ENCODE measurements around the gene CNTNAP2. TPM values are rescaled to one million over a fixed set of nuclear protein-coding genes. Genes with fewer than 3 reads are reported as not detected.

CNTNAP2 gene
- total and polyA plus RNA-seq, 11 donors, result 0.01 to 2.6 (median 0.31) TPM; not detected in 3

DNA sequence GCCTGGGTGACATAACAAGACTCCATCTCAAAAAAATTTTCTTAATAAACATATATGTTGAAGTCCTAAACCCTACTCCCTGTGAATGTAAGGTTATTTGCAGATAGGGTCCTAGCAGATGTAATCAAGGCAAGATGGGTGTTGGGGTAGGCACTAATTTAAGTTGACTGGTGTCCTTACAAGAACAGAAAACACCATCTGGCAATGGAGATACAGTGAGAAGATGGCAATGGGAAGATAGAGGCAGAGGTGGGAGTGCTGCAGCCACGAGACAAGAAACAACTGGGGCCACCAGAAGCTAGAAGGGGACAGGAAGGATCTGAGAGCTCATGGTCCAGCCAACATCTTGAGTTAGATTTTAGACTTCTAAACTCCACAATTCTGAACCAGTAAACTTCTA lies 606.4 kb downstream of the CNTNAP2 start:
- WGBS, 4 donors, result 40 to 62% (median 46%) methylated on average over 1 of the region's 1 CpG
- no peak for DNase-seq
- Histone ChIP-seq H3K9me3 (no peaks in the 10 kb centered on the region), H3K4me3 (no peak overlapping the region), H3K4me1 (no peaks in the 10 kb centered on the region), H3K27ac (no peak overlapping the region), H3K36me3 (no peaks in the 10 kb centered on the region), H3K27me3 (no peaks in the 10 kb centered on the region)
- ATAC-seq, result no peak
- TF ChIP-seq, protein P1, sequence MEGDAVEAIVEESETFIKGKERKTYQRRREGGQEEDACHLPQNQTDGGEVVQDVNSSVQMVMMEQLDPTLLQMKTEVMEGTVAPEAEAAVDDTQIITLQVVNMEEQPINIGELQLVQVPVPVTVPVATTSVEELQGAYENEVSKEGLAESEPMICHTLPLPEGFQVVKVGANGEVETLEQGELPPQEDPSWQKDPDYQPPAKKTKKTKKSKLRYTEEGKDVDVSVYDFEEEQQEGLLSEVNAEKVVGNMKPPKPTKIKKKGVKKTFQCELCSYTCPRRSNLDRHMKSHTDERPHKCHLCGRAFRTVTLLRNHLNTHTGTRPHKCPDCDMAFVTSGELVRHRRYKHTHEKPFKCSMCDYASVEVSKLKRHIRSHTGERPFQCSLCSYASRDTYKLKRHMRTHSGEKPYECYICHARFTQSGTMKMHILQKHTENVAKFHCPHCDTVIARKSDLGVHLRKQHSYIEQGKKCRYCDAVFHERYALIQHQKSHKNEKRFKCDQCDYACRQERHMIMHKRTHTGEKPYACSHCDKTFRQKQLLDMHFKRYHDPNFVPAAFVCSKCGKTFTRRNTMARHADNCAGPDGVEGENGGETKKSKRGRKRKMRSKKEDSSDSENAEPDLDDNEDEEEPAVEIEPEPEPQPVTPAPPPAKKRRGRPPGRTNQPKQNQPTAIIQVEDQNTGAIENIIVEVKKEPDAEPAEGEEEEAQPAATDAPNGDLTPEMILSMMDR (IDR thresholded peaks at IDR 0.05), result no peak
- no peak for TF ChIP-seq POLR2A (IDR thresholded peaks at IDR 0.05)
- intact Hi-C loops (cut with DNase I), result no loop called here

DNA sequence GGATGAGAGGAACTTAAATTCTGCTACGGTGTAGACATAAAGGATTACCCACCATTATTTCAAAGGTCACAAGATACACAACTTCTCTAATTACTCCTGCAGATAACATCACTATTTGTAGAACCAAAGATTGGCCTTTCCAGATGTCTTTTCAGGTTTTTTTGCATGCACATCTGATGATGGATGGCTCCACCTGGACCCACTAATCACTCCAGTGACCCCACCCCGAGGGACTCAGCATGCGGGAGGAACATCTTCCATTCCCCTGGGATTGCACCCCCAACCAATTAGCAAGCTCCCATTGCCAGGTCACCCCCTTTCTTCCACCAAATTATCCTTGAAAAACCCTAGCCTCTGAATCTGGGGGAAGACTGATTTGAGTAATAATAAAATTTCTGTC lies 608.9 kb downstream of the CNTNAP2 start:
- Histone ChIP-seq H3K4me3 (no peak overlapping the region), H3K27ac (no peak overlapping the region), H3K4me1 (no peaks in the 10 kb centered on the region), H3K36me3 (no peaks in the 10 kb centered on the region), H3K27me3 (no peaks in the 10 kb centered on the region), H3K9me3 (no peaks in the 10 kb centered on the region)
- DNase-seq, result no peak
- intact Hi-C loops (cut with DNase I), result no loop called here
- no peak for TF ChIP-seq POLR2A (IDR thresholded peaks at IDR 0.05)
- TF ChIP-seq, protein P1 (IDR thresholded peaks at IDR 0.05), result no peak
- 82 to 94% (median 87%) methylated on average over 3 of the region's 3 CpGs for WGBS, 4 donors
- ATAC-seq, result no peak

DNA sequence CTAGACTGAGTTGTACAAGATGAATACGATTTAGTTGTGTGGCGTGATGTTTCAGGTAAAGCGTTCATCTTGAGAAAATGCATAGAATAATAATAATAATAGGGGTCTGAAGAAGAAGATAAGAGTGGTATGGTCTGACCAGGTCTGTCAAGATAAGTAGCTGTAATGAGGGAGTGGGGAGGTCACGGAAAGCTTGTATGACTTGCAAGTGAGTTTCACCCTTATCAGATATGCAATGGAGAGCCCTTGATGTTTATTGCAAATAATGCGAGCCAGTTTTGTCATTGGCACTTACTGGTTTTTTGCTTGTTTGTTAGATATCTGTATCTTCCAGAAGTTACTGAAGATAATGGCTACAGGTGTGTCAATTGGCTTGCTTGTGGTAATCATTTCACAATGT lies 611.5 kb downstream of the CNTNAP2 start:
- H3K4me1 ChIP-seq, result no peaks in the 10 kb centered on the region
- H3K9me3 ChIP-seq, result no peaks in the 10 kb centered on the region
- DNase-seq (no peak), ATAC-seq (no peak)
- H3K4me3 ChIP-seq, result no peak overlapping the region
- intact Hi-C loops (cut with DNase I), result no loop called here
- TF ChIP-seq, protein P1 (IDR thresholded peaks at IDR 0.05), result no peak
- no peak for TF ChIP-seq POLR2A (IDR thresholded peaks at IDR 0.05)
- 89 to 91% (median 90%) methylated on average over 5 of the region's 5 CpGs for WGBS, 4 donors
- H3K27me3 ChIP-seq, result no peaks in the 10 kb centered on the region
- H3K27ac ChIP-seq, result no peak overlapping the region
- no peaks in the 10 kb centered on the region for H3K36me3 ChIP-seq

DNA sequence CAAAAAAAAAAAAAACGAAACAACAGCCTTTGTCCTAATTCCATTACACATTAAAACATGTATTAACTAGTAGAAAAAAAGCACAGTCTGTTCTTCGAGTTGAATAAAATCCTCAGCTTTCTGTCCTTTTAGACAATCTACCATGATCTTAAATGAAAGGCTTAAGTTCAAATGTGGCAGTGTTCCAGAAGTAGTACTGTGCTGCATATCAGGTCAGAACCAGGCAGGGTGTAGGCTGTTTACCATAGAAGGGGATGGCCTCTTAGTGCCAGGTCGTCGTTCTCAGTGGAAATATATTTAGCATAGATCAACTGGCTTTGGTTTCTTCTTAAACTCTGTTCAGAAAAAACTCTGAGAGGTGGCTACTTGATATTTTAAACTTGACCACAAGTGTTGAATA lies 612.0 kb downstream of the CNTNAP2 start:
- Histone ChIP-seq H3K36me3 (no peaks in the 10 kb centered on the region), H3K9me3 (no peaks in the 10 kb centered on the region), H3K4me1 (no peaks in the 10 kb centered on the region), H3K4me3 (no peak overlapping the region), H3K27ac (no peak overlapping the region), H3K27me3 (no peaks in the 10 kb centered on the region)
- WGBS, 4 donors, result 50 to 55% (median 53%) methylated on average over 4 of the region's 4 CpGs
- intact Hi-C loops (cut with DNase I), result no loop called here
- DNase-seq (no peak), ATAC-seq (no peak)
- TF ChIP-seq, protein P1 (IDR thresholded peaks at IDR 0.05), result no peak
- TF ChIP-seq POLR2A (IDR thresholded peaks at IDR 0.05), result no peak

All from heart left ventricle (tissue), 16 donors.